GM18505 (cell line): ENCODE measurements around the gene PLAGL2.
"Not testable (repeated sequence)": the region's sequence is repeated elsewhere in the genome, so short reads cannot be mapped to it uniquely, and the experiment has no call there.

ENCODE experiments used
- ATAC-seq: cut with Tn5 transposase; IDR thresholded peaks from one replicate; pipeline ENCODE4 v1.9.1; 2021; ENCODE audit not compliant: unreplicated experiment
- POLR2A ChIP-seq: IDR thresholded peaks from 4 replicates; pipeline ENCODE4 v1.6.1; 2011; ENCODE audit warnings: borderline replicate concordance; ENCODE audit not compliant: insufficient read depth, insufficient read length; ENCODE audit errors: extremely low read depth

The PLAGL2 gene, protein sequence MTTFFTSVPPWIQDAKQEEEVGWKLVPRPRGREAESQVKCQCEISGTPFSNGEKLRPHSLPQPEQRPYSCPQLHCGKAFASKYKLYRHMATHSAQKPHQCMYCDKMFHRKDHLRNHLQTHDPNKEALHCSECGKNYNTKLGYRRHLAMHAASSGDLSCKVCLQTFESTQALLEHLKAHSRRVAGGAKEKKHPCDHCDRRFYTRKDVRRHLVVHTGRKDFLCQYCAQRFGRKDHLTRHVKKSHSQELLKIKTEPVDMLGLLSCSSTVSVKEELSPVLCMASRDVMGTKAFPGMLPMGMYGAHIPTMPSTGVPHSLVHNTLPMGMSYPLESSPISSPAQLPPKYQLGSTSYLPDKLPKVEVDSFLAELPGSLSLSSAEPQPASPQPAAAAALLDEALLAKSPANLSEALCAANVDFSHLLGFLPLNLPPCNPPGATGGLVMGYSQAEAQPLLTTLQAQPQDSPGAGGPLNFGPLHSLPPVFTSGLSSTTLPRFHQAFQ

GRCh38 chr20:32207626-32208498 is at the start of gene PLAGL2, which contains the start of gene POFUT1:
Gene PLAGL2 (minus strand): TSS chr20:32207743. CDS start chr20:32202178, 5,565 bp downstream.
Gene POFUT1 (plus strand): TSS chr20:32207880. CDS start chr20:32207942, 62 bp downstream.
- ATAC-seq = peak; percentile 88

GRCh38 chr20:32252189-32252588 is 44.6 kb upstream of the PLAGL2 start:
- no peak for TF ChIP-seq POLR2A
- no peak for ATAC-seq

More at GRCh38 chr20:32207626-32208498, at the start of gene PLAGL2, which contains the start of gene POFUT1:
- TF ChIP-seq POLR2A = peak; percentile 84

- no peak for TF ChIP-seq POLR2A
- ATAC-seq = no peak
Observed at GRCh38 chr20:32251470-32251869, 43.9 kb upstream of the PLAGL2 start.

DNA sequence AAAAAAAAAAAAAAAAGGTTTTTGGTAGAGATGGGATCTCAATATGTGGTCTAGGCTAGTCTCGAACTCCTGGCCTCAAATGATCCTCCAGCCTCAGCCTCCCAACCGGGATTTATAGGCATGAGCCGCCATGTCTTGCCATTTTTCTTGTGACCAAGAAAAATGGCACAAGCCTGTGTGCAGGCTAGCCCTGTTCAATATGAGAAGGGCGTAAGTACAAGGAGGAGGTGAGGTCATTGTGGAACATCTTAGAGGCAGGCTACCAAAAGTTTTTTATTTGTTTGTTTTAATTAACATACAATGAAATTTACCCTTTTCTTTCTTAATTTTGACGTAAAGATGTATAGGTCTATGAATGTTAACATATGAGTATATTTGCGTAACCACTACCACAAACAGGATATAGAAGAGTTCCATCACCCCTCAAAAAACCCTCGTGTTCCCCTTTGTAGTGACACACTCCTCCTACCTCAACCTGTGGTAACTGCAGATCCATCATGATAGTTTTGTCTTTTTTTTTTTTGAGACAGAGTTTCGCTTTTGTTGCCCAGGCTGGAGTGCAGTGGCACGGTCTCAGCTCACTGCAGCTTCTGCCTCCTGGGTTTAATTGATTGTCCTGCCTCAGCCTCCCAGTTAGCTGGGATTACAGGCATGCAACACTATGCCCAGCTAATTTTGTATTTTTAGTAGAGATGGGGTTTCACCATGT is 41.6 kb upstream of the PLAGL2 start:
- no peak for TF ChIP-seq POLR2A
- no peak for ATAC-seq

DNA sequence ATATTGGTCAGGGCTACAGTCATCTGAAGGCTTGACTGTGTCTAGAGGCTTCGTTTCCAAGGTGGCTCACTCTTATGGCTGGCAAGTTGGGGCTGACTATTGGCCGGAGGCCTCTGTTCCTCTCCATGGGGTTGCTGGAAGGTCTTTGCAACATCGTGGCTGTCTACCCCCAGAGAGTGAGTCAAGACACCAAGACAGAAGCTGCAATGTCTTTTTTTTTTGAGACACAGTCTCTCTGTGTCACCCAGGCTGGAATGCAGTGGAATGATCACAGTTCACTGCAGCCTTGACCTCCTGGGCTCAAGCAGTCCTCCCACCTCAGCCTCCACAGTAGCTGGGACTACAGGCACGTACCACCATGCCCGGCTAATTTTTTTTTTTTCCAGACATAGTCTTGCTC is 40.5 kb upstream of the PLAGL2 start:
- no peak for TF ChIP-seq POLR2A
- no peak for ATAC-seq

DNA sequence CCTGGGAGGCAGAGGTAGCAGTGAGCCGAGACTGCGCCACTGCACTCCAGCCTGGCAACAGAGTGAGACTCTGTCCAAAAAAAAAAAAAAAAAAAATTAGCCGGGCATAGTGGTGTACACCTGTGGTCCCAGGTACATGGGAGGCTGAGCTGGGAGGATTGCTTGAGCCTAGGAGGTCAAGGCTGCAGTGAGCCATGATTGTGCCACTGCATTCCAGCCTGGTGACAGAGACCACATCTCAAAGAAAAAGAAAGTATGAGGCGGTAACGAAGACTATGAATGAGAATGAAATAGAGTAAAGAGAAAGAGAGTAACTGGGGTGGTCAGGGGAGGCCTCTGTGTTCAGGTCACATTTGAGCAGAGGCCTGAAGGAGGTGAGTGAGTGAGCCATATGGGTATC is 38.7 kb upstream of the PLAGL2 start:
- ATAC-seq = not testable (repeated sequence)

- no peak for TF ChIP-seq POLR2A
- ATAC-seq = no peak
Observed at GRCh38 chr20:32244959-32245358, 37.4 kb upstream of the PLAGL2 start.

DNA sequence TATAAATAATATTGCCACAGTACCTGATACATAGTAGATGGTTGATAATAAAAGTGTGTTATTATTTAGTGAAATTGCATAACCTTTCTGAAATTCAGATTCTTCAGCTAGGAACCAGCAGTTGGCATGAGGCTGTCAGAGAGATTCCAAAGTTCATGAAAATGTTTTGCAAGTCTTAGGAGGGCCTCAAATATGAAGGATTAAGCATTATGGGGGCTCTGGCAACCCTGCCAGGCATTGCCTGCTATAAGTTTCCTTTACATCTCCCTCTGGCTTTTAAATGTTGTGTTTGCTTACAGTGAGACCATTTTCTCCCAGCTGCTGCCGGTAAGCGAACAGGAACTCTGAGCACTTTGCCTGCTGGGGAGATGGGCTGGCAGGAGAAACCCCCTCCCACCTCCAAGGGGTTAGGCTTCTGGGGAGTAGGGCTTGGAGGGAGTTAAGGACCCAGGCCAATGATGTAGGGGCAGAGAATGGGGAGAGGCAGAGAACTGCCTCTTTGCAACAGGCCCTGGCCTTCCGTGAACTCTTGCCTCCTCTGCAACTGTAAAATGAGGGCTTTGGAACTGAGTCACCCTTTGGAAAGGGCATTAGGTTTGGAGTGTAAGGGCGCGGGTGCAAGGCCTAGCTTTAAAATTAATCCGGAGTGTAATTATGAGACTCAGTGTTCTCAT is 36.7 kb upstream of the PLAGL2 start:
- no peak for TF ChIP-seq POLR2A
- no peak for ATAC-seq

- no peak for TF ChIP-seq POLR2A
- ATAC-seq = no peak
Observed at GRCh38 chr20:32241807-32242206, 34.3 kb upstream of the PLAGL2 start.

DNA sequence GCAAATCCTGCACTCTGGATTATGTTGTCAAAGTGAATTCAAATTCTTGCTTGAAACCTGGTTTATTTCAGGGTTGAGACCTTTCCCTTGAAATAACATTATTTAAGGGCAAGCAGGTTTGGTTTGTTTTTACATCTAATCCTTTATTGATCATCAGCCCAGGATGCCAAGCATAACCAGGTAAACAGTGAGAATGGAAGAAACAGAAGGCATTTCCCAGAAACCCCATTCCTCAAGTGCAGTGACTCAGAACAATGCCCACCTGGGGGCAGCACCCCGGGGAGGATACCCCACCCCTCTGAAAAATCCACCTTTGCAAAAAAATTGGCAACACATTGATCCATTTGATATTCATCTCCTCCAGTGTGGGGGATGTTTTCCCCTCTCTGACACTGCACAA is 32.7 kb upstream of the PLAGL2 start:
- TF ChIP-seq POLR2A = no peak
- no peak for ATAC-seq

GRCh38 chr20:32238483-32239425 is 31.2 kb upstream of the PLAGL2 start:
- no peak for ATAC-seq
- TF ChIP-seq POLR2A = no peak
